ENCODE measurements around the gene FRMD6.

The FRMD6 gene

DNA sequence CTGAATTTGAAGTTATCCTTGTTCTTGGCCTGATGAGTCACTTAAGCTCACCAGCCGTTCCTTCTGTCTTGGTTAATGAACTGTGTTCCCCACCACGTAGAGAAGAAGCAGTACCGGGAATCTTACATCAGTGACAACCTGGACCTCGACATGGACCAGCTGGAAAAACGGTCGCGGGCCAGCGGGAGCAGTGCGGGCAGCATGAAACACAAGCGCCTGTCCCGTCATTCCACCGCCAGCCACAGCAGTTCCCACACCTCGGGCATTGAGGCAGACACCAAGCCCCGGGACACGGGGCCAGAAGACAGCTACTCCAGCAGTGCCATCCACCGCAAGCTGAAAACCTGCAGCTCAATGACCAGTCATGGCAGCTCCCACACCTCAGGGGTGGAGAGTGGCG, 68.2 kb downstream of the FRMD6 start:
- no peak for TF ChIP-seq POLR2AphosphoS5 (IDR thresholded peaks at IDR 0.05; ENCODE audit: low read depth, low read length)
- no peak for TF ChIP-seq SIN3A (IDR thresholded peaks at IDR 0.05; ENCODE audit: borderline replicate concordance, insufficient read depth, low read length)
- TF ChIP-seq, protein P1, sequence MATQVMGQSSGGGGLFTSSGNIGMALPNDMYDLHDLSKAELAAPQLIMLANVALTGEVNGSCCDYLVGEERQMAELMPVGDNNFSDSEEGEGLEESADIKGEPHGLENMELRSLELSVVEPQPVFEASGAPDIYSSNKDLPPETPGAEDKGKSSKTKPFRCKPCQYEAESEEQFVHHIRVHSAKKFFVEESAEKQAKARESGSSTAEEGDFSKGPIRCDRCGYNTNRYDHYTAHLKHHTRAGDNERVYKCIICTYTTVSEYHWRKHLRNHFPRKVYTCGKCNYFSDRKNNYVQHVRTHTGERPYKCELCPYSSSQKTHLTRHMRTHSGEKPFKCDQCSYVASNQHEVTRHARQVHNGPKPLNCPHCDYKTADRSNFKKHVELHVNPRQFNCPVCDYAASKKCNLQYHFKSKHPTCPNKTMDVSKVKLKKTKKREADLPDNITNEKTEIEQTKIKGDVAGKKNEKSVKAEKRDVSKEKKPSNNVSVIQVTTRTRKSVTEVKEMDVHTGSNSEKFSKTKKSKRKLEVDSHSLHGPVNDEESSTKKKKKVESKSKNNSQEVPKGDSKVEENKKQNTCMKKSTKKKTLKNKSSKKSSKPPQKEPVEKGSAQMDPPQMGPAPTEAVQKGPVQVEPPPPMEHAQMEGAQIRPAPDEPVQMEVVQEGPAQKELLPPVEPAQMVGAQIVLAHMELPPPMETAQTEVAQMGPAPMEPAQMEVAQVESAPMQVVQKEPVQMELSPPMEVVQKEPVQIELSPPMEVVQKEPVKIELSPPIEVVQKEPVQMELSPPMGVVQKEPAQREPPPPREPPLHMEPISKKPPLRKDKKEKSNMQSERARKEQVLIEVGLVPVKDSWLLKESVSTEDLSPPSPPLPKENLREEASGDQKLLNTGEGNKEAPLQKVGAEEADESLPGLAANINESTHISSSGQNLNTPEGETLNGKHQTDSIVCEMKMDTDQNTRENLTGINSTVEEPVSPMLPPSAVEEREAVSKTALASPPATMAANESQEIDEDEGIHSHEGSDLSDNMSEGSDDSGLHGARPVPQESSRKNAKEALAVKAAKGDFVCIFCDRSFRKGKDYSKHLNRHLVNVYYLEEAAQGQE (IDR thresholded peaks at IDR 0.05; ENCODE audit: insufficient read depth in 1 of 2, low read depth in 2 of 2, low read length in 2 of 2): no peak
- TF ChIP-seq TAF1 (IDR thresholded peaks at IDR 0.05; ENCODE audit: borderline replicate concordance, insufficient read depth, low read length): no peak
- no peak for TF ChIP-seq FOXP2 (optimal IDR thresholded peaks at IDR 0.05; ENCODE audit: borderline replicate concordance, extremely low read depth, extremely low read length, insufficient read depth)

DNA sequence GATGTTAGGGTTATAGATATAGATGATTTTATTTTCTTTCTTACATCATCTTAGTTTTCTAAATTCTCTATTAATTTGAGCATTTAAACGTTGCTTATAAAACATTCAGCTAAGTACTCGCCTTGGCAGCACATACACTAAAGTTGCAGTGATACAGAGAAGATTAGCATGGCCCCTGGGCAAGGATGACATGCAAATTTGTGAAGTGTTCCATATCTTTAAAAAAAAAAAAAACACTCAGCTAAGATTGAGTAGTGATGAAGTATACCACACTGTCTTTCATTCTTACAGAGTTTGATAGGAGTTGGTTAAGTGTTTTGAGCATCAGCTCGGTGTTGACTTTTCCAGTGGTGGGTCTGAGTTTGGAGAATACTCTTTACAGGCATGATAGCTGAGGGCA, 72.3 kb downstream of the FRMD6 start:
- TF ChIP-seq FOXP2 (optimal IDR thresholded peaks at IDR 0.05; ENCODE audit: borderline replicate concordance, extremely low read depth, extremely low read length, insufficient read depth) (no peak), TAF1 (IDR thresholded peaks at IDR 0.05; ENCODE audit: borderline replicate concordance, insufficient read depth, low read length) (no peak), POLR2AphosphoS5 (IDR thresholded peaks at IDR 0.05; ENCODE audit: low read depth, low read length) (no peak), SIN3A (IDR thresholded peaks at IDR 0.05; ENCODE audit: borderline replicate concordance, insufficient read depth, low read length) (no peak)
- TF ChIP-seq, protein P1 (IDR thresholded peaks at IDR 0.05; ENCODE audit: insufficient read depth in 1 of 2, low read depth in 2 of 2, low read length in 2 of 2): no peak

DNA sequence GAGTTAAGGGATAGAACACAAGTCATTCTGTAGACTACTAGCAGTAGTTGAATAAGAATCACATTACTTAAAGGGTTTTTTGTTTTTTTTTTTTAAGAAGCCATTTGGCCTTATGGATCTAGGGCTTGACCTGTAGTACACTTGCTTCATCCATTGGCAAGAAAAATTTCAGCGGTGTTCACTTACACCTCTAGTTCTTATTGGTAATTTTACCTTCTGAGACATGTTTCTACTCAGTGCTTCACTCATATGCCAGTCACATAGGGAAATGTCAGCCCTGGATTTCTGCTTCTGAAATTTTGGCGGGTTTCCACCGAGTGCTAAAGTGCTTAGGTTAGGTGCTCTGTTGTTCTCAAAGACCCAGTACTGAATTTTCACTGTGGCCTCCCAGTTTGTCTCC, 72.9 kb downstream of the FRMD6 start:
- TF ChIP-seq TAF1 (IDR thresholded peaks at IDR 0.05; ENCODE audit: borderline replicate concordance, insufficient read depth, low read length): no peak
- TF ChIP-seq SIN3A (IDR thresholded peaks at IDR 0.05; ENCODE audit: borderline replicate concordance, insufficient read depth, low read length): no peak
- TF ChIP-seq POLR2AphosphoS5 (IDR thresholded peaks at IDR 0.05; ENCODE audit: low read depth, low read length): no peak
- TF ChIP-seq, protein P1 (IDR thresholded peaks at IDR 0.05; ENCODE audit: insufficient read depth in 1 of 2, low read depth in 2 of 2, low read length in 2 of 2): no peak
- no peak for TF ChIP-seq FOXP2 (optimal IDR thresholded peaks at IDR 0.05; ENCODE audit: borderline replicate concordance, extremely low read depth, extremely low read length, insufficient read depth)

DNA sequence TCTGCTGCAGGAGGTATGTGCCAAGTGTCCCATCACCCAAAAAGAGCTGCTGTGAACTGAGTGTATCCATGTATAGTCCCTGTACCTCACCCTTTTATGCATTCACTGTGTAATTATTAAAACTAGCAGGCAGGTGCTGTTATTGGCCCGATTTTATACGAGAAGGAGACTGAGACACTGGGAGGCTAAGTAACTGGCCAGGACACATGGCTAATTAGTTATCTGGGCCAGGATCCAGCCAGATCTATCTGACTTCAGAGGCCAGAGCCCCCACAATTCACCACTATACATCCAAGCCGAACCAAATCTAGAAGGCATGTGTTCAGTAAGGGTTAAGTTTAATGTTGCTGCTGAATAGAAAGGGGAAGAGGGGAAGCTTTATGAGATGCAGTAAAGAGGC, 73.4 kb downstream of the FRMD6 start:
- TF ChIP-seq POLR2AphosphoS5 (IDR thresholded peaks at IDR 0.05; ENCODE audit: low read depth, low read length) (no peak), FOXP2 (optimal IDR thresholded peaks at IDR 0.05; ENCODE audit: borderline replicate concordance, extremely low read depth, extremely low read length, insufficient read depth) (no peak), TAF1 (IDR thresholded peaks at IDR 0.05; ENCODE audit: borderline replicate concordance, insufficient read depth, low read length) (no peak), SIN3A (IDR thresholded peaks at IDR 0.05; ENCODE audit: borderline replicate concordance, insufficient read depth, low read length) (no peak)
- TF ChIP-seq, protein P1 (IDR thresholded peaks at IDR 0.05; ENCODE audit: insufficient read depth in 1 of 2, low read depth in 2 of 2, low read length in 2 of 2): no peak

All from PFSK-1 (cell line).